Skeletal muscle cell (primary cell): Measurements from ENCODE around the gene BAZ1B.
"Not testable (repeated sequence)": the region's sequence is repeated elsewhere in the genome, so short reads cannot be mapped to it uniquely, and the experiment has no call there.

Experiments
- DNase-seq: peaks from one replicate; pipeline ENCODE4 v3.0.0-alpha.2; 2010; ENCODE audit warnings: low read depth
- H3K4me3 ChIP-seq: 2 replicates; pipeline ENCODE4 v1.5.1; 2011; ENCODE audit warnings: low read depth, mild to moderate bottlenecking, control low read depth, low read length, moderate library complexity

BAZ1B gene

GRCh38 chr7:73509463-73509862, 12.6 kb downstream of the BAZ1B start:
- no peak for DNase-seq
- H3K4me3 ChIP-seq = no peak overlapping the region

GRCh38 chr7:73507556-73507955, 14.5 kb downstream of the BAZ1B start:
- H3K4me3 ChIP-seq = no peak overlapping the region
- DNase-seq = no peak

GRCh38 chr7:73504920-73505319, 17.2 kb downstream of the BAZ1B start:
- DNase-seq = no peak
- H3K4me3 ChIP-seq = no peak overlapping the region

GRCh38 chr7:73504017-73504416, 18.1 kb downstream of the BAZ1B start:
- H3K4me3 ChIP-seq = no peak overlapping the region
- no peak for DNase-seq

- no peak overlapping the region for H3K4me3 ChIP-seq
- no peak for DNase-seq
Measured at GRCh38 chr7:73503229-73503628, 18.9 kb downstream of the BAZ1B start.

- DNase-seq = no peak
- H3K4me3 ChIP-seq = no peak overlapping the region
Measured at GRCh38 chr7:73496626-73497025, 25.5 kb downstream of the BAZ1B start.

GRCh38 chr7:73495507-73495906, 26.6 kb downstream of the BAZ1B start:
- H3K4me3 ChIP-seq, DNase-seq: not testable (repeated sequence)

- no peak for DNase-seq
Measured at GRCh38 chr7:73489976-73490375, 32.1 kb downstream of the BAZ1B start.

GRCh38 chr7:73487486-73487885, 34.6 kb downstream of the BAZ1B start:
- no peak overlapping the region for H3K4me3 ChIP-seq
- no peak for DNase-seq

More at GRCh38 chr7:73489976-73490375, 32.1 kb downstream of the BAZ1B start:
- H3K4me3 ChIP-seq = no peak overlapping the region

GRCh38 chr7:73483171-73483570, 38.9 kb downstream of the BAZ1B start:
- H3K4me3 ChIP-seq = no peak overlapping the region
- DNase-seq = no peak

- H3K4me3 ChIP-seq = no peak overlapping the region
- DNase-seq = no peak
Measured at GRCh38 chr7:73482746-73483145, 39.3 kb downstream of the BAZ1B start.

GRCh38 chr7:73481521-73481920, 40.6 kb downstream of the BAZ1B start:
- DNase-seq, H3K4me3 ChIP-seq: not testable (repeated sequence)

- no peak overlapping the region for H3K4me3 ChIP-seq
- no peak for DNase-seq
Measured at GRCh38 chr7:73478549-73478948, 43.5 kb downstream of the BAZ1B start.

GRCh38 chr7:73477376-73477775, 44.7 kb downstream of the BAZ1B start:
- no peak for DNase-seq
- H3K4me3 ChIP-seq = no peak overlapping the region

- DNase-seq = no peak
- H3K4me3 ChIP-seq = no peak overlapping the region
Measured at GRCh38 chr7:73470208-73470607, 51.9 kb downstream of the BAZ1B start.

GRCh38 chr7:73467046-73467445, 55.0 kb downstream of the BAZ1B start:
- not testable (repeated sequence) for H3K4me3 ChIP-seq, DNase-seq

GRCh38 chr7:73466112-73466511, 56.0 kb downstream of the BAZ1B start:
- no peak overlapping the region for H3K4me3 ChIP-seq
- DNase-seq = no peak

GRCh38 chr7:73463966-73464365, 58.1 kb downstream of the BAZ1B start:
- no peak overlapping the region for H3K4me3 ChIP-seq
- no peak for DNase-seq

- DNase-seq = no peak
- no peak overlapping the region for H3K4me3 ChIP-seq
Measured at GRCh38 chr7:73463260-73463659, 58.8 kb downstream of the BAZ1B start.

GRCh38 chr7:73461782-73462285, 60.3 kb downstream of the BAZ1B start:
- no peak overlapping the region for H3K4me3 ChIP-seq
- DNase-seq = no peak

GRCh38 chr7:73454424-73454823, 67.7 kb downstream of the BAZ1B start:
- no peak for DNase-seq
- no peak overlapping the region for H3K4me3 ChIP-seq

GRCh38 chr7:73452999-73453635, 69.0 kb downstream of the BAZ1B start:
- no peak overlapping the region for H3K4me3 ChIP-seq
- no peak for DNase-seq
